ENCODE results near the gene HERC5. TPM values are rescaled to one million over a fixed set of nuclear protein-coding genes. Genes with fewer than 3 reads are reported as not detected.

Gene HERC5
- total and polyA plus RNA-seq, 7 donors, result 1.4 to 7.5 (median 5.0) TPM

DNA sequence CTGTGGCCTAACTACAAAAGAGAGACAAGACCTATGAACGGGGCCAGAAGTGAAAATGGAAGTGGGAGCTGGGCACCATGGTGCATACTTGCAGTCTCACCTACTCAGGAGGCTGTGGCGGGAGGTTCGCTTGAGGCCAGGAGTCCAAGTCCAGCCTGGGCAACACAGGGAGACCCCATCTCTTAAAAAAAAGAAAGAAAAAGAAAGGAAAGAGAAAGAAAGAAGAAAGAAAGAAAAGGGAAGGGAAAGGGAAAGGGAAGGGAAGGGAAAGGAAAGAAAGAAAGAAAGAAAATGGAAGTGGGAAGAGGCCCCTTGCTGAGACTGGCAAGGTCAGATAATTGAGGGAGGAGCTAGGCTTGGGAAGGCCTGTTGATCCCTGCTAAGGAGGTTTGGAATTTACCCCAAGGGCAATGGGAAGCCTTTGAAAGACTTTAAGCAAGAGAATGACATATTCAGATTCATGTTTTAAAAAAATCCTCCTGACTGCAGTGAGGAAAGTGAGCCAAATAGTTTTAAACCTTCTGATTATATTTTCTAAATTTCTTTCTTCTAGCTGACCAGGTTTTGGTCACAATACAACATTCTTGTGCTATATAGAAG, 17.7 kb upstream of the HERC5 start:
- intact Hi-C loops (cut with DNase I), result no loop called here
- Histone ChIP-seq H3K27me3 (no peaks in the 10 kb centered on the region), H3K9me3 (no peaks in the 10 kb centered on the region), H3K27ac (no peak overlapping the region), H3K36me3 (peaks cover 0 to 15% (median 0%) of the 10 kb centered on the region in 4 donors), H3K4me1 (no peaks in the 10 kb centered on the region), H3K4me3 (no peak overlapping the region)
- TF ChIP-seq POLR2A (IDR thresholded peaks at IDR 0.05), result no peak
- no peak for TF ChIP-seq CTCF (IDR thresholded peaks at IDR 0.05)
- no peak for TF ChIP-seq EP300 (IDR thresholded peaks at IDR 0.05)
- no peak for TF ChIP-seq POLR2AphosphoS5 (IDR thresholded peaks at IDR 0.05)
- no peak for DNase-seq
- 95 to 96% methylated on average over 3 of the region's 3 CpGs for WGBS, 2 donors

GRCh38 chr4:88440146-88440545, 16.8 kb upstream of the HERC5 start:
- WGBS, 2 donors, result 95 to 96% methylated on average over 1 of the region's 1 CpG
- intact Hi-C loops (cut with DNase I), result no loop called here
- TF ChIP-seq POLR2A (IDR thresholded peaks at IDR 0.05) (no peak), POLR2AphosphoS5 (IDR thresholded peaks at IDR 0.05) (no peak), EP300 (IDR thresholded peaks at IDR 0.05) (no peak), CTCF (IDR thresholded peaks at IDR 0.05) (no peak)

DNA sequence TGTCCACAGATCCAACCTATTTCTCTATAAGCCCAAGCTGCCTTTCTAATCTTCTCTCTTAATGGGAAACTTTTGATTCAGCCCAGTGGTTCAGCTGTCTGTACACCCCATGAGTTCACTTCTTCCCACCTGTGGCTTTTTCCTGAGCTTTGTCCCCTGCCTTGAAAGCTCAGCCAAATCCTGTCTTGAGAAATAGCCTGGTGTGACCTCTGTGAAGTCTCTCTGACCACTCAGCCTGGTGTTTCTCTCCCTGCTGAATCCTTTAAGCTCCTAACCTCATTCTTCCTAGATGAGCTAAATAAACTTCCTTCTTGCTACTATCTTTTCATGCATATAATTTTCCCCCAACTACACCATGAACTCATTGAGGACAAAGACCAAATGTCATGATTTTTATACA, 15.2 kb upstream of the HERC5 start:
- intact Hi-C loops (cut with DNase I), result no loop called here

More at GRCh38 chr4:88440146-88440545, 16.8 kb upstream of the HERC5 start:
- no peaks in the 10 kb centered on the region for H3K27me3 ChIP-seq
- H3K36me3 ChIP-seq, result peaks cover 0 to 7% (median 0%) of the 10 kb centered on the region in 4 donors
- DNase-seq, result no peak
- H3K27ac ChIP-seq, result no peak overlapping the region
- H3K4me3 ChIP-seq, result no peak overlapping the region
- no peaks in the 10 kb centered on the region for H3K9me3 ChIP-seq
- no peaks in the 10 kb centered on the region for H3K4me1 ChIP-seq

GRCh38 chr4:88442689-88443191, 14.2 kb upstream of the HERC5 start:
- peaks cover 0 to 7% (median 0%) of the 10 kb centered on the region in 4 donors for H3K36me3 ChIP-seq
- H3K27ac ChIP-seq, result no peak overlapping the region
- intact Hi-C loops (cut with DNase I), result no loop called here
- WGBS, 2 donors, result 99 to 100% methylated on average over 1 of the region's 1 CpG
- H3K4me3 ChIP-seq, result no peak overlapping the region
- H3K4me1 ChIP-seq, result no peaks in the 10 kb centered on the region
- no peak for TF ChIP-seq POLR2AphosphoS5 (IDR thresholded peaks at IDR 0.05)
- no peak for TF ChIP-seq EP300 (IDR thresholded peaks at IDR 0.05)
- TF ChIP-seq POLR2A (IDR thresholded peaks at IDR 0.05), result no peak
- no peak for TF ChIP-seq CTCF (IDR thresholded peaks at IDR 0.05)
- no peak for DNase-seq
- no peaks in the 10 kb centered on the region for H3K9me3 ChIP-seq
- no peaks in the 10 kb centered on the region for H3K27me3 ChIP-seq

More for the DNA sequence above, 15.2 kb upstream of the HERC5 start:
- no peak for DNase-seq
- TF ChIP-seq POLR2A (IDR thresholded peaks at IDR 0.05), result no peak
- TF ChIP-seq CTCF (IDR thresholded peaks at IDR 0.05), result no peak
- no peak for TF ChIP-seq POLR2AphosphoS5 (IDR thresholded peaks at IDR 0.05)
- TF ChIP-seq EP300 (IDR thresholded peaks at IDR 0.05), result no peak
- Histone ChIP-seq H3K36me3 (peaks cover 0 to 7% (median 0%) of the 10 kb centered on the region in 4 donors), H3K9me3 (no peaks in the 10 kb centered on the region), H3K27ac (no peak overlapping the region), H3K4me1 (no peaks in the 10 kb centered on the region), H3K4me3 (no peak overlapping the region), H3K27me3 (no peaks in the 10 kb centered on the region)

GRCh38 chr4:88443486-88443885, 13.4 kb upstream of the HERC5 start:
- 89 to 91% methylated on average over 5 of the region's 5 CpGs for WGBS, 2 donors

More at GRCh38 chr4:88443486-88443885, 13.4 kb upstream of the HERC5 start:
- no peak for DNase-seq
- intact Hi-C loops (cut with DNase I), result no loop called here
- no peak overlapping the region for H3K27ac ChIP-seq
- H3K27me3 ChIP-seq, result no peaks in the 10 kb centered on the region
- no peaks in the 10 kb centered on the region for H3K4me1 ChIP-seq
- no peaks in the 10 kb centered on the region for H3K9me3 ChIP-seq
- H3K36me3 ChIP-seq, result peaks cover 0 to 7% (median 0%) of the 10 kb centered on the region in 4 donors
- no peak overlapping the region for H3K4me3 ChIP-seq
- TF ChIP-seq POLR2AphosphoS5 (IDR thresholded peaks at IDR 0.05), result no peak
- TF ChIP-seq POLR2A (IDR thresholded peaks at IDR 0.05), result no peak
- TF ChIP-seq EP300 (IDR thresholded peaks at IDR 0.05), result no peak
- no peak for TF ChIP-seq CTCF (IDR thresholded peaks at IDR 0.05)

Measured in sigmoid colon (tissue), 7 donors.